Upper lobe of left lung (tissue), 4 donors: ENCODE measurements around the gene PGBD5.

ENCODE experiments used
- POLR2AphosphoS5 ChIP-seq, 2 donors: sonication (generic); formaldehyde crosslinking; IDR thresholded peaks; one replicate each; pipeline ENCODE4 v1.5.1; 2017; ENCODE audit warnings: antibody characterized with exemption in 2 of 2
- TF ChIP-seq, protein P1 (sequence below), 6 experiments: fragments of 450-650 bp in 4 of 6; fragments of 200-600 bp in 2 of 6; sonication (generic) in 2 of 6; IDR thresholded peaks; one replicate each; pipeline ENCODE4 v1.5.1; 2016 to 2019; ENCODE audit warnings: antibody characterized with exemption in 6 of 6

DNA sequence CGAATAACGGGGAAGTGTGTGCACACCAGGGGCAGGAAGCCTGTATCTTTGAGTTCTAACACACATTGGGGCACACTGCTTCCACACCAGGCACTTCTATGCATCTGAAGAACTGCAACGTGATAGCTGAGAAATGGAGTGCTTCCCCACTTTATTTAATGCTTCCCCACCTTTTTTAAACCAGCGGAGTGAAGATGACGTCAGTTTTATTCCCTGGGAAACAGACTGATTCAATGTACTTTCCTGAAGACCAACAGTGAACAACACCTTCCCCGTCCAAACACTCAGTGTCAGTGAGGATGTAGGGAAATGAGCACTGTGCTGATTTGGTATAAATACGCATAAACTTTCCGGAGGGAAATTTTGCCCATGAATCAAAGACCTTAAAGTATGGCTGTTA lies 87.1 kb downstream of the PGBD5 start:
- TF ChIP-seq, protein P1, sequence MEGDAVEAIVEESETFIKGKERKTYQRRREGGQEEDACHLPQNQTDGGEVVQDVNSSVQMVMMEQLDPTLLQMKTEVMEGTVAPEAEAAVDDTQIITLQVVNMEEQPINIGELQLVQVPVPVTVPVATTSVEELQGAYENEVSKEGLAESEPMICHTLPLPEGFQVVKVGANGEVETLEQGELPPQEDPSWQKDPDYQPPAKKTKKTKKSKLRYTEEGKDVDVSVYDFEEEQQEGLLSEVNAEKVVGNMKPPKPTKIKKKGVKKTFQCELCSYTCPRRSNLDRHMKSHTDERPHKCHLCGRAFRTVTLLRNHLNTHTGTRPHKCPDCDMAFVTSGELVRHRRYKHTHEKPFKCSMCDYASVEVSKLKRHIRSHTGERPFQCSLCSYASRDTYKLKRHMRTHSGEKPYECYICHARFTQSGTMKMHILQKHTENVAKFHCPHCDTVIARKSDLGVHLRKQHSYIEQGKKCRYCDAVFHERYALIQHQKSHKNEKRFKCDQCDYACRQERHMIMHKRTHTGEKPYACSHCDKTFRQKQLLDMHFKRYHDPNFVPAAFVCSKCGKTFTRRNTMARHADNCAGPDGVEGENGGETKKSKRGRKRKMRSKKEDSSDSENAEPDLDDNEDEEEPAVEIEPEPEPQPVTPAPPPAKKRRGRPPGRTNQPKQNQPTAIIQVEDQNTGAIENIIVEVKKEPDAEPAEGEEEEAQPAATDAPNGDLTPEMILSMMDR (IDR thresholded peaks at IDR 0.05), result no peak
- no peak for TF ChIP-seq POLR2AphosphoS5 (IDR thresholded peaks at IDR 0.05)
